ENCODE results near the gene ARHGAP10. TPM values are rescaled to one million over a fixed set of nuclear protein-coding genes. Genes with fewer than 3 reads are reported as not detected.

ARHGAP10 gene
- total RNA-seq, 6 experiments from 2014 or later = 5.5 to 13.3 (median 10.4) TPM

DNA sequence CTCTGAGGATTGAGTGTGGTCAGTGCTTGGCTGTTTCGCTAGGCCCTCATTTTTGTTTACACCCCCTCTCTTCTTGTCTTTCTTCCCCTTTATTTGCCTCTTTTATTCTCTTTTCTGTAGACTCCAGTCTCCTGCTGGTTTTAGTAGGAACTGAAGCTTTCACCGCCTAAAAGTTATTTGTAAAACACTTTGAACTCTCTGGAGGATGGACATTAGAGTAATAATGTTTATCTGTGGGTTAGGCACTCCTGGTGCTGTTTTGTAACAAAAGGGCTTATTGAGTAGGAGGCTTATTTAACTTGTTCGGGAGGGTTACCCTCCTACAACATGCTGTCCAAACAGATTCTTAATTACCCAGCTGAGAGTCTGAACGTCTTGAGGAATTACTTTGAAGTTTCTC lies 1.6 kb upstream of the ARHGAP10 start:
- Histone ChIP-seq H3K4me1 (peaks cover 0 to 14% (median 0%) of the 10 kb centered on the region in 4 donors), H3K36me3 (no peaks in the 10 kb centered on the region), H3K27me3 (no peaks in the 10 kb centered on the region), H3K4me3 (no peak overlapping the region), H3K9me3 (no peaks in the 10 kb centered on the region), H3K27ac (no peak overlapping the region)
- TF ChIP-seq, protein P1, sequence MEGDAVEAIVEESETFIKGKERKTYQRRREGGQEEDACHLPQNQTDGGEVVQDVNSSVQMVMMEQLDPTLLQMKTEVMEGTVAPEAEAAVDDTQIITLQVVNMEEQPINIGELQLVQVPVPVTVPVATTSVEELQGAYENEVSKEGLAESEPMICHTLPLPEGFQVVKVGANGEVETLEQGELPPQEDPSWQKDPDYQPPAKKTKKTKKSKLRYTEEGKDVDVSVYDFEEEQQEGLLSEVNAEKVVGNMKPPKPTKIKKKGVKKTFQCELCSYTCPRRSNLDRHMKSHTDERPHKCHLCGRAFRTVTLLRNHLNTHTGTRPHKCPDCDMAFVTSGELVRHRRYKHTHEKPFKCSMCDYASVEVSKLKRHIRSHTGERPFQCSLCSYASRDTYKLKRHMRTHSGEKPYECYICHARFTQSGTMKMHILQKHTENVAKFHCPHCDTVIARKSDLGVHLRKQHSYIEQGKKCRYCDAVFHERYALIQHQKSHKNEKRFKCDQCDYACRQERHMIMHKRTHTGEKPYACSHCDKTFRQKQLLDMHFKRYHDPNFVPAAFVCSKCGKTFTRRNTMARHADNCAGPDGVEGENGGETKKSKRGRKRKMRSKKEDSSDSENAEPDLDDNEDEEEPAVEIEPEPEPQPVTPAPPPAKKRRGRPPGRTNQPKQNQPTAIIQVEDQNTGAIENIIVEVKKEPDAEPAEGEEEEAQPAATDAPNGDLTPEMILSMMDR (IDR thresholded peaks at IDR 0.05) = no peak
- TF ChIP-seq POLR2A (IDR thresholded peaks at IDR 0.05) = no peak
- WGBS (ENCODE audit: insufficient coverage, low coverage, low lambda C conversion rate, missing lambda C conversion rate) = 62% methylated on average over 4 of the region's 4 CpGs
- intact Hi-C loops (cut with DNase I) = no loop called here
- DNase-seq (no peak), ATAC-seq (no peak)

DNA sequence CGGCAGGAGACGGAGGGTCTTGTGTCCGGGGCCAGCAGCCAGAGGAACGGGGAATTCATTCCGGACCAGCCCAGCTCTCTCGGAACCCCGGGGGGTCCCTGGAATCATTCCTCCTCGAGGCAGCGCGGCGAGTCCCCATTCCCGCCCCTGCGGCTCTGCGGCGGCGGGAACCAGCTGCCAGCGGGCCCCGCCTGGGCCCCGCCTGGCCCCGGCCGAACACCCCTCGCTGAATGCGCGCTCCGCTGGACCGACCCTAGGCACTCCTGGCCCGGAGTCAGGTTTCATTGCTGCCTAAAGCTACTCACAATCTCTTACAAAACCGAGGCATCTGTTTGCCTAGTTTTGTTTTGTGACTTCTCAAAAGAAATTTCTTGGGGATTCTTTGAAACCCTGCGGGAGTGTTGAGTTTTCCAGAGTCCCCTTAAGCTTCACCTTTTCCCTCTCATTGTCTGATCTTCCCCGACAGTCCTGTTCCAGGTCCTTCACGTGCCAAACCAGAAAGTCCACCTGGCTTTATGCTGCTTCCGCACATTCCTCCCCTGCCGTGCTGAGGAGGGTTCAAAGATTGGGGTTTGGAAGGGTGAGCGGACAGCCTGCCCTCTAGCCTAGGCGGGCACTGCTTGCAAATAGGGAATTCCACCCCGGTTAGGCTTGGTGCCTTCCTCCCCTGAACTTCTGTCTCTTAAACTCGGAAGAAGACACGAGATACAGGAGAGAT lies 789 bp downstream of the ARHGAP10 start:
- Histone ChIP-seq H3K36me3 (no peaks in the 10 kb centered on the region), H3K4me1 (peaks cover 0 to 14% (median 0%) of the 10 kb centered on the region in 4 donors), H3K27ac (peak overlapping the region; percentile 67 to 80 (median 73)), H3K27me3 (no peaks in the 10 kb centered on the region), H3K9me3 (no peaks in the 10 kb centered on the region), H3K4me3 (peak overlapping the region; percentile 66 to 75 (median 67))
- peak in 2 of 3 donors; percentile 40 to 59 for DNase-seq
- TF ChIP-seq POLR2A (IDR thresholded peaks at IDR 0.05) = no peak
- TF ChIP-seq, protein P1 (IDR thresholded peaks at IDR 0.05) = no peak
- peak; percentile 57 to 70 (median 67) for ATAC-seq
- intact Hi-C loops (cut with DNase I) = no loop called here
- 2% methylated on average over 20 of the region's 38 CpGs for WGBS (ENCODE audit: insufficient coverage, low coverage, low lambda C conversion rate, missing lambda C conversion rate)

DNA sequence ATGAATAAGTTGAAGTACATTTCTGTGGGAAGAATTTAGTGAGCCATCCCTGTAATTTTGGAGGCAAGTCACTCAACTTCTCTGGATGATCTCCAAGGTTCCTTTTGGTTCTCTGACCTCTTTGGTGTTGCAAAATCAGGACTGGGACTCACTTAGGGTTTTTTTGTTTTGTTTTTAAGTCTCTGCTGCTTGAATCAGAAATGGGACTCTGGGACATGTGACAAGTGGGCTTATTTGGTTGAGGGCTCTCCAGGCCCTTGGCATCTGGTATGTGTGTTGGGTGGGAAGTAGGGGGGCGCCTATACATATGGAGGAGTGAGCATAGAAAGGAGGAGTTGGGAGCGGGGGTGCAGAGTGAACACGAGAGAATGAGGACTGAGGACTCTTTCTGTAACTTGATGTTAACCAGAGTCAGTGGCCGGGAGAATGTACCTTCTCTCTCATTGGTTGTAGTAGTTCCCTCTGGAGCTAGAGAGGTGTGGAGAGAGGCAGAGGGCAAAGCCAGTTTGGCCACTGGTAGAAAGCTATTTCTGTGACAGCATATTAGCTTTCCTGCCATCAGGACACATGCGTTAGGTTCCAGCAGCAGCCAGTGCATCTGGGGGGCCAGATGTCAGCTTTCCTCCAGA lies 1.9 kb downstream of the ARHGAP10 start:
- DNase-seq (no peak), ATAC-seq (peak in 3 of 4 donors; percentile 3 to 20 (median 16))
- Histone ChIP-seq H3K36me3 (no peaks in the 10 kb centered on the region), H3K9me3 (no peaks in the 10 kb centered on the region), H3K27me3 (no peaks in the 10 kb centered on the region), H3K4me3 (peak overlapping the region in 2 of 3 donors; percentile 67 to 75), H3K27ac (no peak overlapping the region), H3K4me1 (peaks cover 0 to 14% (median 0%) of the 10 kb centered on the region in 4 donors)
- WGBS (ENCODE audit: insufficient coverage, low coverage, low lambda C conversion rate, missing lambda C conversion rate) = 22% methylated on average over 5 of the region's 5 CpGs
- intact Hi-C loops (cut with DNase I) = no loop called here
- TF ChIP-seq POLR2A (IDR thresholded peaks at IDR 0.05) = no peak
- TF ChIP-seq, protein P1 (IDR thresholded peaks at IDR 0.05) = no peak

DNA sequence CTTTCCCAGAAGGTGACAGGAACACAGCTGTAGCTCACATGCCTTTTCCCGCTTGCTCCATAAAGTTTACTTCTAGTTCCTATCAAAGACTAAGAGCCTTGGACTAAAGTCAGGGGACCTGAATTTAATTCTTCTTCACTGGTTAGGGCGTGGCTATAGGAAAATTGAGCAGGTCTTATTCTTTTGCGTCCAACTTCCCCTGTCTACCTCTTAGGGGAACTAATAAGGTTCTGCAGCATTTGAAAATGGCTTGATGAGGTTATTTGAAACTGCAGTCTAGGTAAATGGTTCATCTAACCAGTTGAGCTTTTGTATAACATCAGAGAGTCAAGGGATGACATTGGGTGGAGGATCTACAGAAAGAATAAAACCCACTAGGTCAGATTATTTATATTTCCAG lies 2.6 kb downstream of the ARHGAP10 start:
- no peak overlapping the region for H3K4me3 ChIP-seq

More for the DNA sequence above, 2.6 kb downstream of the ARHGAP10 start:
- DNase-seq (no peak), ATAC-seq (no peak)
- Histone ChIP-seq H3K27ac (no peak overlapping the region), H3K9me3 (no peaks in the 10 kb centered on the region), H3K36me3 (no peaks in the 10 kb centered on the region), H3K27me3 (no peaks in the 10 kb centered on the region), H3K4me1 (peaks cover 0 to 14% (median 0%) of the 10 kb centered on the region in 4 donors)
- 70% methylated on average over 3 of the region's 3 CpGs for WGBS (ENCODE audit: insufficient coverage, low coverage, low lambda C conversion rate, missing lambda C conversion rate)
- intact Hi-C loops (cut with DNase I) = no loop called here
- TF ChIP-seq, protein P1 (IDR thresholded peaks at IDR 0.05) = no peak
- TF ChIP-seq POLR2A (IDR thresholded peaks at IDR 0.05) = no peak

Measured in right lobe of liver (tissue), 6 donors.